A549 (cell line): ENCODE measurements around the gene MT1E. TPM values are rescaled to one million over a fixed set of nuclear protein-coding genes. Genes with fewer than 3 reads are reported as not detected.

Experiments used
- ATAC-seq, 2 experiments: fragments of 200-7000 bp in 1 of 2; fragments of >200 bp in 1 of 2; cut with Nextera tagmentation in 1 of 2; cut with Tn5 transposase in 1 of 2; 3 replicates each; pipeline versions ENCODE4 v1.8.0 to v1.9.1; 2018 to 2020; ENCODE audit warnings: mild to moderate bottlenecking in 1 of 2, moderate library complexity in 1 of 2
- CTCF ChIA-PET: fragments of 300-600 bp; sonication (Branson Sonifier 250); formaldehyde crosslinking; extraction: SDS; loops from one replicate; lab custom pipeline; 2021; ENCODE audit warnings: antibody characterized with exemption, inconsistent platforms; lab: Yijun Ruan, JAX
- POLR2A ChIA-PET: fragments of 350-600 bp; formaldehyde crosslinking; extraction: SDS; loops from one replicate; lab custom pipeline; 2021; ENCODE audit warnings: antibody characterized with exemption, inconsistent platforms; lab: Yijun Ruan, JAX
- DNase-seq, 2 experiments: peaks; one replicate each; pipeline versions ENCODE4 v3.0.0 to v3.0.0-alpha.2; 2011 to 2016; ENCODE audit warnings: low read depth in 1 of 2, low spot score in 1 of 2
- FAIRE-seq: peaks from 2 replicates; lab custom pipeline; 2011; peaks lifted over from hg19 to GRCh38; lab: Jason Lieb, UNC
- H3K27ac ChIP-seq, 2 experiments: fragments of >200 bp; sonication (Bioruptor Twin); formaldehyde crosslinking; 3 replicates each; pipeline ENCODE4 v1.5.1; 2016 to 2017
- H3K4me1 ChIP-seq: fragments of >200 bp; sonication (Bioruptor Twin); formaldehyde crosslinking; 3 replicates; pipeline ENCODE4 v1.6.1; 2016
- H3K4me2 ChIP-seq: fragments of >200 bp; sonication (Bioruptor Twin); formaldehyde crosslinking; 3 replicates; pipeline ENCODE4 v1.6.1; 2016
- H3K4me3 ChIP-seq: fragments of >200 bp; sonication (Bioruptor Twin); formaldehyde crosslinking; 3 replicates; pipeline ENCODE4 v1.5.1; 2016
- H3K9me3 ChIP-seq: fragments of >200 bp; sonication (Bioruptor Twin); formaldehyde crosslinking; 3 replicates; pipeline ENCODE4 v1.6.1; 2016
- CBX2 ChIP-seq: fragments of 200-600 bp; sonication (generic); IDR thresholded peaks from 2 replicates; pipeline ENCODE4 v1.6.1; 2016; ENCODE audit warnings: low read depth, mild to moderate bottlenecking, borderline replicate concordance
- CEBPB ChIP-seq, 2 experiments: fragments of >200 bp in 1 of 2; sonication (Bioruptor Twin) in 1 of 2; formaldehyde crosslinking in 1 of 2; IDR thresholded peaks; 2 replicates each; pipeline ENCODE4 v1.6.1; 2012 to 2016
- CHD4 ChIP-seq: fragments of 200-600 bp; sonication (generic); IDR thresholded peaks from 2 replicates; pipeline ENCODE4 v1.6.1; 2016; ENCODE audit warnings: antibody characterized with exemption, mild to moderate bottlenecking, borderline replicate concordance
- E2F6 ChIP-seq: IDR thresholded peaks from 2 replicates; pipeline ENCODE4 v1.6.1; 2012; ENCODE audit warnings: low read depth, borderline replicate concordance
- ELK1 ChIP-seq: fragments of 150-350 bp; IDR thresholded peaks from 2 replicates; pipeline ENCODE4 v1.6.1; 2014; ENCODE audit warnings: low read depth, mild to moderate bottlenecking, low read length
- EP300 ChIP-seq, 2 experiments: fragments of >200 bp; sonication (Bioruptor Twin); formaldehyde crosslinking; IDR thresholded peaks; 2 replicates in 1 of 2; 3 replicates in 1 of 2; pipeline ENCODE4 v1.6.1; 2016 to 2017
- ESRRA ChIP-seq: fragments of 150-350 bp; IDR thresholded peaks from 2 replicates; pipeline ENCODE4 v1.6.1; 2014; ENCODE audit warnings: mild to moderate bottlenecking, low read length, borderline replicate concordance
- FOSL2 ChIP-seq, 2 experiments: fragments of 450-650 bp in 1 of 2; fragments of >200 bp in 1 of 2; sonication (Bioruptor Twin) in 1 of 2; formaldehyde crosslinking; IDR thresholded peaks; 2 replicates each; pipeline versions ENCODE4 v1.5.0 to v1.6.1; 2016 to 2020; ENCODE audit warnings: mild to moderate bottlenecking in 1 of 2, moderate library complexity in 1 of 2
- FOXS1 ChIP-seq: fragments of 250-450 bp; sonication (Bioruptor Pico); IDR thresholded peaks from 2 replicates; pipeline ENCODE4 v1.5.0; 2020; ENCODE audit warnings: mild to moderate bottlenecking, moderate library complexity
- GATA3 ChIP-seq: IDR thresholded peaks from 2 replicates; pipeline ENCODE4 v1.6.1; 2012; ENCODE audit warnings: borderline replicate concordance
- HDAC2 ChIP-seq: fragments of 200-600 bp; sonication (generic); IDR thresholded peaks from 2 replicates; pipeline ENCODE4 v1.6.1; 2016
- HES2 ChIP-seq: fragments of >200 bp; sonication (Bioruptor Twin); formaldehyde crosslinking; IDR thresholded peaks from 2 replicates; pipeline ENCODE4 v1.6.1; 2016
- HEYL ChIP-seq: fragments of 250-450 bp; sonication (Bioruptor Pico); IDR thresholded peaks from 2 replicates; pipeline ENCODE4 v1.8.0; 2021; ENCODE audit warnings: mild to moderate bottlenecking, moderate library complexity
- HOXA7 ChIP-seq: fragments of 250-450 bp; sonication (Bioruptor Pico); IDR thresholded peaks from 2 replicates; pipeline ENCODE4 v1.5.0; 2020; ENCODE audit warnings: mild to moderate bottlenecking, moderate library complexity
- HOXB13 ChIP-seq: fragments of 250-450 bp; sonication (Bioruptor Pico); IDR thresholded peaks from 2 replicates; pipeline ENCODE4 v1.5.0; 2020; ENCODE audit warnings: low read depth, mild to moderate bottlenecking, moderate library complexity
- HOXB5 ChIP-seq: fragments of 250-450 bp; sonication (Bioruptor Pico); IDR thresholded peaks from 2 replicates; pipeline ENCODE4 v1.5.0; 2020; ENCODE audit warnings: mild to moderate bottlenecking, moderate library complexity
- JUNB ChIP-seq: fragments of >200 bp; sonication (Bioruptor Twin); formaldehyde crosslinking; IDR thresholded peaks from 2 replicates; pipeline ENCODE4 v1.6.1; 2016
- KDM5A ChIP-seq: fragments of 200-600 bp; sonication (generic); IDR thresholded peaks from 2 replicates; pipeline ENCODE4 v1.6.1; 2016; ENCODE audit warnings: antibody characterized with exemption, mild to moderate bottlenecking
- MAFK ChIP-seq: fragments of 450-650 bp; IDR thresholded peaks from 2 replicates; pipeline ENCODE4 v1.6.1; 2014; ENCODE audit not compliant: partially characterized antibody
- MAX ChIP-seq: IDR thresholded peaks from 2 replicates; pipeline ENCODE4 v1.6.1; 2012
- MAZ ChIP-seq: fragments of 150-350 bp; IDR thresholded peaks from 2 replicates; pipeline ENCODE4 v1.6.1; 2014; ENCODE audit warnings: antibody characterized with exemption, low read depth, low read length, borderline replicate concordance
- MYC ChIP-seq: IDR thresholded peaks from 2 replicates; pipeline ENCODE4 v1.6.1; 2012; ENCODE audit warnings: mild to moderate bottlenecking, inconsistent platforms, low read length, improper control_type of control experiment, borderline replicate concordance
- NFE2L2 ChIP-seq: fragments of 150-350 bp; conservative IDR thresholded peaks from 2 replicates; pipeline ENCODE4 v1.6.1; 2014; ENCODE audit warnings: low read length
- NPAS2 ChIP-seq: fragments of 250-450 bp; sonication (Bioruptor Pico); IDR thresholded peaks from 2 replicates; pipeline ENCODE4 v1.8.0; 2022; ENCODE audit warnings: mild to moderate bottlenecking, moderate library complexity, borderline replicate concordance
- PHF8 ChIP-seq: fragments of 200-600 bp; sonication (generic); IDR thresholded peaks from 2 replicates; pipeline ENCODE4 v1.6.1; 2016; ENCODE audit warnings: low read depth, mild to moderate bottlenecking, antibody characterized with exemption, moderate library complexity, borderline replicate concordance
- POLR2AphosphoS2 ChIP-seq: conservative IDR thresholded peaks from 2 replicates; pipeline ENCODE4 v1.6.1; 2012; ENCODE audit warnings: low read length, improper control_type of control experiment, inconsistent platforms
- RAD21 ChIP-seq, 2 experiments: fragments of >200 bp in 1 of 2; sonication (Bioruptor Twin) in 1 of 2; formaldehyde crosslinking in 1 of 2; IDR thresholded peaks in 1 of 2; conservative IDR thresholded peaks in 1 of 2; 2 replicates in 1 of 2; 3 replicates in 1 of 2; pipeline ENCODE4 v1.6.1; 2012 to 2018; ENCODE audit warnings: inconsistent platforms in 1 of 2
- RARB ChIP-seq: fragments of 250-450 bp; sonication (Bioruptor Pico); IDR thresholded peaks from 2 replicates; pipeline ENCODE4 v1.8.0; 2021; ENCODE audit warnings: mild to moderate bottlenecking, moderate library complexity
- RFX5 ChIP-seq: fragments of 450-650 bp; IDR thresholded peaks from 2 replicates; pipeline ENCODE4 v1.7.1; 2014; ENCODE audit warnings: antibody characterized with exemption, mild to moderate bottlenecking, moderate library complexity
- RNF2 ChIP-seq: fragments of 200-600 bp; sonication (generic); IDR thresholded peaks from 2 replicates; pipeline ENCODE4 v1.6.1; 2016; ENCODE audit warnings: low read depth, mild to moderate bottlenecking, antibody characterized with exemption, moderate library complexity, borderline replicate concordance
- SMC3 ChIP-seq: fragments of >200 bp; sonication (Bioruptor Twin); formaldehyde crosslinking; IDR thresholded peaks from 3 replicates; pipeline ENCODE4 v1.6.1; 2018; ENCODE audit warnings: inconsistent platforms
- SREBF2 ChIP-seq: fragments of 450-650 bp; IDR thresholded peaks from 2 replicates; pipeline ENCODE4 v1.6.1; 2014; ENCODE audit warnings: mild to moderate bottlenecking, moderate library complexity
- ZFP36 ChIP-seq: fragments of 450-650 bp; IDR thresholded peaks from 2 replicates; pipeline ENCODE4 v1.6.1; 2014; ENCODE audit warnings: borderline replicate concordance; ENCODE audit not compliant: partially characterized antibody
- WGBS: methylation state at CpG from one replicate; pipeline ENCODE4 v1.1.6; 2017; ENCODE audit errors: missing lambda C conversion rate; 5-methylcytosine and 5-hydroxymethylcytosine counted together
- polyA plus RNA-seq, 4 experiments: library from polyadenylated mRNA; depleted of rRNA in 3 of 4; stranded (reverse); fragments of >200 nt; fragmentation: RNase III in 1 of 4; extraction: RNeasy Plus Mini Kit Qiagen cat#74134 plus additional on column Dnase treatment in 1 of 4; gene quantifications; 2 replicates in 3 of 4; 3 replicates in 1 of 4; pipeline ENCODE4 v1.2.3, GENCODE V29; 2011 to 2017

The MT1E gene
- polyA plus RNA-seq, 2 of the 4 experiments (the other 2 are of a cell fraction): not detected

- no peak for ATAC-seq
- H3K4me3 ChIP-seq: no peak overlapping the region
- FAIRE-seq: no peak
- TF ChIP-seq FOXS1 (CRISPR knock-in tag) (no peak), KDM5A (no peak), POLR2AphosphoS2 (no peak), SMC3 (no peak), FOSL2 (IDR thresholded peaks at IDR 0.05) (no peak), FOSL2 (CRISPR knock-in tag; IDR thresholded peaks at IDR 0.05) (no peak), GATA3 (no peak), NFE2L2 (no peak), ELK1 (no peak), SREBF2 (no peak), MYC (no peak), JUNB (no peak), CHD4 (no peak), ZFP36 (no peak), RNF2 (no peak), E2F6 (no peak), MAZ (no peak), ESRRA (no peak), MAX (no peak), MAFK (no peak)
- H3K27ac ChIP-seq: no peak overlapping the region
- no peak overlapping the region for H3K4me2 ChIP-seq
- H3K9me3 ChIP-seq: no peaks in the 10 kb centered on the region
- WGBS: 81% methylated on average over 6 of the region's 6 CpGs
- ChIA-PET CTCF (interaction anchor here (1.0 kb wide), 1 partner anchor 109 kb away, joined by 3 read pairs; no protein-coding TSS in a partner anchor), POLR2A (no interaction called here)
- H3K4me1 ChIP-seq: no peaks in the 10 kb centered on the region
- DNase-seq: no peak
These were observed 31.8 kb upstream of the MT1E start for GRCh38 chr16:56593573-56594291.

DNA sequence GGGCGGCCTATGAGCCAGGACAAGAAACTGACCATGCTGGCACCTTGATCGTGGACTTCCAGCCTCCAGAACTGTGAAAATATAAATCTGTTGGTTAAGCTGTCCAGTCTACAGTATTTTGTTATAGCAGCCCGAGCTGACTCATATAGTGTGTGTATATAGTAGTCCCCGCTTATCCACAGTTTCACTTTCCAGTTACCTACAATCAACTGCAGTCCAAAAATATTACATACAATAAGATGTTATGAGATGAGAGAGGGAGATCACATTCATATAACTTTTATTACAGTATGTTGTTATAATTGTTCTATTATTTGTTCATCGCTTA lies 31.3 kb upstream of the MT1E start:
- POLR2A ChIA-PET: no interaction called here
- CTCF ChIA-PET: interaction anchor here (1.0 kb wide), 1 partner anchor 108 kb away, joined by 3 read pairs; no protein-coding TSS in a partner anchor
- no peak for DNase-seq
- ATAC-seq: no peak
- no peak overlapping the region for H3K4me3 ChIP-seq
- TF ChIP-seq HOXA7 (CRISPR knock-in tag) (no peak), JUNB (no peak), HDAC2 (no peak), ELK1 (no peak), EP300 (IDR thresholded peaks at IDR 0.05) (no peak), NPAS2 (CRISPR knock-in tag) (no peak), ZFP36 (no peak), HEYL (CRISPR knock-in tag) (no peak), FOXS1 (CRISPR knock-in tag) (no peak), PHF8 (no peak), FOSL2 (IDR thresholded peaks at IDR 0.05) (no peak), FOSL2 (CRISPR knock-in tag; IDR thresholded peaks at IDR 0.05) (no peak), RAD21 (conservative IDR thresholded peaks at IDR 0.05 in 1 of 2, IDR thresholded peaks at IDR 0.05 in 1 of 2) (no peak), HES2 (no peak), CBX2 (no peak), MAX (no peak), RFX5 (no peak), HOXB5 (CRISPR knock-in tag) (no peak), RARB (CRISPR knock-in tag) (no peak), CEBPB (IDR thresholded peaks at IDR 0.05) (no peak), HOXB13 (no peak)
- no peak overlapping the region for H3K27ac ChIP-seq
- H3K4me1 ChIP-seq: no peaks in the 10 kb centered on the region
- no peak for FAIRE-seq
- no peak overlapping the region for H3K4me2 ChIP-seq
- 67% methylated on average over 5 of the region's 5 CpGs for WGBS
- no peaks in the 10 kb centered on the region for H3K9me3 ChIP-seq
